Activated CD4-positive, alpha-beta memory T cell treated with anti-CD3 and anti-CD28 coated beads for 36 hours (primary cell): ENCODE data around the gene KIF26B. TPM values are rescaled to one million over a fixed set of nuclear protein-coding genes. Genes with fewer than 3 reads are reported as not detected.

Source experiments
- CTCF ChIA-PET: fragments of 350-600 bp; sonication (Branson Sonifier 250); formaldehyde crosslinking; loops from one replicate; lab custom pipeline; 2021; ENCODE audit warnings: antibody characterized with exemption, inconsistent platforms; lab: Charles Lee
- POLR2A ChIA-PET: fragments of 350-600 bp; sonication (Branson Sonifier 250); formaldehyde crosslinking; loops from one replicate; lab custom pipeline; 2021; ENCODE audit warnings: antibody characterized with exemption; lab: Charles Lee
- DNase-seq: peaks from one replicate; pipeline ENCODE4 v3.0.0-alpha.2; 2020
- H3K27ac Mint-ChIP-seq: one replicate; pipeline ENCODE4 v1.8.0; 2021; ENCODE audit warnings: mixed read lengths
- H3K27me3 Mint-ChIP-seq: one replicate; pipeline ENCODE4 v1.8.0; 2021; ENCODE audit warnings: mixed read lengths
- H3K36me3 Mint-ChIP-seq: one replicate; pipeline ENCODE4 v1.8.0; 2021; ENCODE audit warnings: mixed read lengths
- H3K4me1 Mint-ChIP-seq: one replicate; pipeline ENCODE4 v1.8.0; 2021; ENCODE audit warnings: low read depth, mixed read lengths
- H3K4me3 Mint-ChIP-seq: one replicate; pipeline ENCODE4 v1.8.0; 2021; ENCODE audit warnings: mild to moderate bottlenecking, mixed read lengths
- H3K9me3 Mint-ChIP-seq: one replicate; pipeline ENCODE4 v1.8.0; 2021; ENCODE audit warnings: mixed read lengths
- intact Hi-C: fragments of 100-400 bp; cut with micrococcal nuclease; formaldehyde crosslinking; loops from one replicate; pipeline ENCODE4 v1.15.1; 2023
- total RNA-seq, 2 experiments: library from RNA; stranded (reverse); gene quantifications; one replicate each; pipeline ENCODE4 v1.2.3, GENCODE V29; 2021

The KIF26B gene
- total RNA-seq, 2 experiments from 2014 or later = not detected

DNA sequence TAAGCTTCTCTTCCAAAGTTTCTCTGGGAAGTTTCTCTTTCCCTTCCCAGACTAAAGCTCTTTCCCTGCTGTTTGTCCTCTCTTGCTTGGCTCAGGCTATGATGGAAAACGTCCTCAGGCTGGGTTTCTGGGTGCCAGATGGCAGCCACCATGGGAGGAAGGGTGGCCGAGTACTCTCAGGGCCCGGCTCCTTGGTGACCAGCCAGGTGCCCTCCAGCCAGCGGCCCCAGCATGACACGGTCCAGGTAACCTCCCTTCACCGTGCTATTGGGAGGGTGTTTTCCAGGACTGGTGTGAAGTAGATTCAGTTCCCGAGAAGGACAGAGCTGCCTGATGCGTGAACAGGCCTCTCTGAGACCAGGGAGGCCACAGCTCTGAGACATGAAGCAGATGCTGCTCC lies 60.3 kb downstream of the KIF26B start:
- Mint-ChIP-seq H3K27ac (no peak overlapping the region), H3K4me1 (no peaks in the 10 kb centered on the region), H3K27me3 (no peaks in the 10 kb centered on the region), H3K36me3 (no peaks in the 10 kb centered on the region), H3K4me3 (no peak overlapping the region), H3K9me3 (no peaks in the 10 kb centered on the region)
- ChIA-PET POLR2A (no interaction called here), CTCF (no interaction called here)
- intact Hi-C loops = no loop called here
- DNase-seq = no peak

DNA sequence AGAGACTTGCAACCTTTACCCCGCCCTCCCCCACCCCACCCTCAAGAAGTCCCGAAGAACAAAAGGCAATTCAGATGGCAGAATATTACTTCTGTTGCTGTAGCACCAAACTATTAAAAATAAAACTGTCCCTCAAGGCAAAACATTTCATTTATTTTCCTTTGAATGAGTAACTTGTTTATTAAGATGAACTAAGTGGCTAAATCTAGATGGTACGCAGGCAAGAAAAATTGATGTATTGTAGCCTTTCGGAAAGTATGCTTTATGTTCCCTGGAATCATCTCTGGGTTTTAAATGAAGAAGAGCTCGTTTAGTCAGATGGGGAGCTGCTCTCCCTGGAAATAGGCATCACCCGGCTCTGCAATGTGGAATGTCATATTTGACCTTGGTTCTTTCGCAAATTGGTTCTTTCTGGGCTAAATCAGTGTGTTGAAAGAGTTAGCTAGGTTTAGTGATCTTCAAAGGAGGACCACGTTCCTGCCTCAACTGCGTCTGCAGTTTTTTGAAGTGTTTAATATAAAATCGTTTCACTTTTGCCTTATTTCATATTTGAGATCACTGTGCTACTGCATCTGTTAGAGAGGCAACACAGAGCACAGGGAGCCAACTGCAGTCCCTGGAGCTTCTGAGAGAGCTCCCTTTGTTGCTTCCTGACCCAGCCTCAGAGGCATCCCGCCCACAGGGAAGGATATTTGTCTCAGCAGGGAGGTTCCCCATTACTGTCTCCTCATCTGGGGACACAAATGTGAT lies 61.8 kb downstream of the KIF26B start:
- no peaks in the 10 kb centered on the region for H3K9me3 Mint-ChIP-seq
- ChIA-PET CTCF (interaction anchor here (0.5 kb wide), 1 partner anchor 53 kb away, joined by 3 read pairs; no protein-coding TSS in a partner anchor), POLR2A (no interaction called here)
- H3K4me3 Mint-ChIP-seq = no peak overlapping the region
- H3K36me3 Mint-ChIP-seq = no peaks in the 10 kb centered on the region
- H3K4me1 Mint-ChIP-seq = no peaks in the 10 kb centered on the region
- intact Hi-C loops = no loop called here
- H3K27ac Mint-ChIP-seq = no peak overlapping the region
- no peak for DNase-seq
- no peaks in the 10 kb centered on the region for H3K27me3 Mint-ChIP-seq

DNA sequence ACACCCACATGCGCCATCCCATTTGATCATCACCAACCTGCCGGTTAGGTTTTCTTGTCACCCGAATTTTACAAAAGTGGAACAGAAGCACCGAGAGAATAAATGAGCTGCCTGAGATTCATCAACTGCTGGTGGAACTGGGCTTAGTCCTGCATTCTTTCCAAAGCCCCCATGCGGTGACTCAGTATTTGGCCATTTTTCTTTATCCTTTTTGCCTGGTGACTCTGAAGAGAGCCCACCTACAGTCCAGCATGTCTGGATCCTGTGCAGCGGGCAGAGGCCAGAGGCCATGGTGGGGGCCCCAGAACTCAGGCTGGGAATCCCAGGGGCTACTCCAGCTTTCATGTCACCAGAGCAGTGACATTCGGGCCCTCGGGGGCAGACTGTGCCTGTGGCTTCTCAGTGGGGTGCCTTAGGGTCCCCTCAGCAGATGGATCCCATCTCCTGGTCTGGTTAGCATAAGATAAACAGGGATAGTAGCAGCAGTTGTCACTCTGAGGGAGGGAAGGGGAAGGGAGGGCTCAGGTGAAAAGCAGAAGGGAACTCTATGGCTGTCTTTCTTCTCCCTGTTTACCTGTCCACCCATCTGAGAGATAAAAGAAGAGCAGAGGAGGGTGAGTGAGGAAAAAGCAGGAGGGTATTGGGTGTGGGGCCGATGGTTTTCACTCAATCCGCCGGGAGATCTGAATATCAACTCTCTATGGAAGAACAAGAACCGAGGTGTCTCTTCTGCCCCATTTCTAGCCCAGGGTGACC lies 63.2 kb downstream of the KIF26B start:
- POLR2A ChIA-PET = no interaction called here
- intact Hi-C loops = no loop called here
- DNase-seq = no peak
- CTCF ChIA-PET = no interaction called here
- Mint-ChIP-seq H3K9me3 (no peaks in the 10 kb centered on the region), H3K36me3 (no peaks in the 10 kb centered on the region), H3K4me1 (no peaks in the 10 kb centered on the region), H3K27me3 (no peaks in the 10 kb centered on the region), H3K27ac (no peak overlapping the region), H3K4me3 (no peak overlapping the region)

DNA sequence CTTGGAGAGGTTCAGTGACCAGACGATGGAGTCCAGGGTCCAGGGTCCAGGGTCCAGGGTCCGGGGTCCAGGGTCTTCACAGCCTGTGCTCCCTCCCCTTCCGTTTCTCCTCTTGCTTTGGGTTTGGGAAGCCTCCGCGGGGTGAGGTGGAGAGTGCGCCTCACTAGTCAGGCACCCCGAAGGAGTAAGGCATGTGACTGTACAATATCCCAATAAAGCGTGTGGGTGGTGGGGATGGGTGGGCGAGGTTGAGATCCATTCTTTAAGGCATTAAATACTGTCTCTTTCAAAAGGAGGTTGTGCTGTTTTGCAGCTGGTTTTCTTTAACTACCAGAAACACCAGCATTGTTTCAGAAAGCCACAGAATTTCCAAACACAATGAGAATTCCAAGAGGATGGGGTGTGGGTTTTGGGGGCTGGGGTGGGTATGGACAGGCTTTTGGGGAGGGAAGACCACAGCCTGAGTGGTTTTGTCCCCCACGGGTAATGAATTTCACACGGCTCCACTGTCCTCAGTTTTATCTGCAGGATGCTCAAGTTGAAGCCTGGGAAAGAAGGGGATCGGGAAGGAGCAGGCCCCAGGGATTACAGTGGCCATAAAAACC lies 65.7 kb downstream of the KIF26B start:
- H3K36me3 Mint-ChIP-seq = no peaks in the 10 kb centered on the region
- H3K27ac Mint-ChIP-seq = no peak overlapping the region
- ChIA-PET POLR2A (no interaction called here), CTCF (no interaction called here)
- H3K4me1 Mint-ChIP-seq = no peaks in the 10 kb centered on the region
- DNase-seq = no peak
- H3K9me3 Mint-ChIP-seq = no peaks in the 10 kb centered on the region
- no peak overlapping the region for H3K4me3 Mint-ChIP-seq
- no peaks in the 10 kb centered on the region for H3K27me3 Mint-ChIP-seq
- intact Hi-C loops = no loop called here

DNA sequence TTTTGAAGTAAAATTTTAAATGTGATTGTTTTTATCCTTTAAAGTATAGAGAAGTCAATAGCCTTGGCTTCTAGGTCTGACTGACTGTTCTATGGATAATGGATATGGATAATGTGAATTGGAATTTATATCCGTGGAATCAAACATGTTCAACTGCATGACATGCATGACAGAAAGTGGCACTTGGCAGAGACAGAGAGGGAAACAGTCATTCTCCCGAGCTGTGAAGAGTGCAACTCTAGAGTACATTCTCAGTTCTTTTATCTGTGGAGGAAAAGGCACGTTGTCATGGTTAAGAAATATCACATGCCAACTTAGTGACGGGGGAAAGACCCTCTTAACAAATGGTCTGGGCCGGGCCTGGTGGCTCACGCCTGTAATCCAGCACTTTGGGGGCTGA lies 67.0 kb downstream of the KIF26B start:
- no peaks in the 10 kb centered on the region for H3K27me3 Mint-ChIP-seq
- H3K36me3 Mint-ChIP-seq = no peaks in the 10 kb centered on the region
- ChIA-PET POLR2A (no interaction called here), CTCF (no interaction called here)
- no peaks in the 10 kb centered on the region for H3K9me3 Mint-ChIP-seq
- H3K27ac Mint-ChIP-seq = no peak overlapping the region
- intact Hi-C loops = no loop called here
- no peak overlapping the region for H3K4me3 Mint-ChIP-seq
- DNase-seq = no peak
- no peaks in the 10 kb centered on the region for H3K4me1 Mint-ChIP-seq

DNA sequence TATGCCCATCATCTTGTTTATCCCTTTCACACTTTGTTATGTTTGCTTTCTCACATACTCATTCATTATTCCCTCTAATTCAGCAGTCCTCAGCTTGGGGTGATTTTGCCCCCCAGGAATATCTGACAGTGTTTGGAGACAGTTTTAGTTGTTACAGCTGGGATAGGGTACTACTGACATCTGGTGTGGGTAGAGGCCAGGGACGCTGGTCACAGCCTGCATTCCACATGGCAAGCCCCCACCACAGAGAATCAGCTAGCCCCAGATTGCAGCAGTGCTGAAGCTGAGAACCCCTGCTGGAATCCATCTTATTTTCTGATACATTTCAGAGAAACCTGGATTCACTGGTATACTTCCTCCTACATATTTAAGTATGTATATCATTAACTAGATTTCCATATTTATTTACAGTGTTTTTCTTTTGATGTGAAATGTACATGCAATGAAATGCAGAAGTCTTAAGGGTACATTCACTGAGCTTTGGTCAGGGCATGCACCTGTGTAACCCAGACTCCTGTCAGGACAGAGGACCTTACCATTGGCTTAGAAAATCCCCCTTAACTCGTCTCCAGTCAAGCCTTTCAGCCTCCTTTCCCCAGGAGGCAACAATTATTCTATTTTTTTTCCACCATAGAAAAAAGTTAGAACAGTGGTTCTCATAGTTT lies 68.3 kb downstream of the KIF26B start:
- ChIA-PET CTCF (no interaction called here), POLR2A (no interaction called here)
- Mint-ChIP-seq H3K4me3 (no peak overlapping the region), H3K27me3 (no peaks in the 10 kb centered on the region), H3K9me3 (no peaks in the 10 kb centered on the region), H3K36me3 (no peaks in the 10 kb centered on the region), H3K4me1 (no peaks in the 10 kb centered on the region), H3K27ac (no peak overlapping the region)
- intact Hi-C loops = no loop called here
- DNase-seq = no peak

DNA sequence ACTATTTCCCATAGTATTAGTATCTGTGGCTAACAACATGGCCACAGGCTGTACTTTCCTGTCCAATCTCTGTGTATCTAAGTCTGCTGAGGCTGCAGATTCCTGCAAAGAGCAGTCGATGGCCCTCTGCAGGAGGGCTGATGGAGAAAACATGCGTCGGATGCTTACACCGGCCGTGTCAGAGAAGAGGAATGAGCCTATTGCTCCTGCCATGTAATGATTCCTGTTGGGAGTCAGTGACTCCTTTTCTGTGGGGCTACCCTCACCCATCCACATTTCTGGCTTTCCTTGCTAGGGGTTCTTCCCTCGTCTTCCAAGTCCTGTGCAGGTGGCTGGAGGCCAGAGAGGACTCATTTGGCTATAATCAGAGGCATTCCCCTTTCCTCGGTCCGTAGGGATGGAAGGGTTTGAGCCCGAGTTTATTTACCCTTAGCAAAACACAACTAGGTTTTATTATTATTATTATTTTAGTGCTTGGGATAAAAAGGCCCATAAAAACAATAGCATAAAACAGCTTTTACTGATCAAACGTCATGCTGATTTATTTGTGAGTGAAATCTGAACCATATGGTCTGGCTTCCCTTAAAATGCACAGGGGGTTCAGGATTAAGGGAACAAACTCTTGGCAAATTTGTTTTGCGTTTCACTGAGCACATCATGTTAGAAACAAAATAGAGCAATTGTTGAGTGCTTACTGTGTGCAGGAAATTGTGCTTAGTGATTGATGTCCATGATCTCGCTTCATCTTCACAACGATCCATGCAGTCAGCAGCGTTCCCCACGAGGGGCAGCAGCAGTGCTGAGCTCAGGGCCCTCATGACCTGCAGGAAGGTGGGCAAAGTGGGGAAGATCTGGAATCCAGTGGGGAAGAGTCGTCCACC lies 70.8 kb downstream of the KIF26B start:
- no peaks in the 10 kb centered on the region for H3K36me3 Mint-ChIP-seq
- H3K27ac Mint-ChIP-seq = no peak overlapping the region
- intact Hi-C loops = no loop called here
- ChIA-PET POLR2A (interaction anchor here (1.0 kb wide), 1 partner anchor 15 kb away, joined by 3 read pairs; no protein-coding TSS in a partner anchor), CTCF (no interaction called here)
- no peaks in the 10 kb centered on the region for H3K27me3 Mint-ChIP-seq
- H3K4me1 Mint-ChIP-seq = no peaks in the 10 kb centered on the region
- DNase-seq = no peak
- H3K9me3 Mint-ChIP-seq = no peaks in the 10 kb centered on the region
- H3K4me3 Mint-ChIP-seq = no peak overlapping the region

DNA sequence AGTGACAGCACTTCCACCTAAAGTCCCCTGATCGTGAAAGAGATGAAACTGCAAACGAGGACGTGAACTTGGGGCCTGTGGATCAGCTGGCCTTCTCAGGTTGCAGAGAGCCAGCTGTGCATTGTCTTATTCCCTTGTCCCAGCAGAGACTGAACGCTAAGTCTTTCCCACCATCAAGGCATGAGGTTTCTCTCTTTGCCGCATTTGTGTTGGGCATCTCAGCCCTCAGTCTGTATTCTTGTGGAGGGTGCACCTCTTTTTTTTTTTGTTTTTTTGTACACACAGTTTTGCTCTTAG lies 71.4 kb downstream of the KIF26B start:
- DNase-seq = no peak
- POLR2A ChIA-PET = interaction anchor here (1.0 kb wide), 1 partner anchor 16 kb away, joined by 3 read pairs; no protein-coding TSS in a partner anchor
- H3K27ac Mint-ChIP-seq = no peak overlapping the region
- no peaks in the 10 kb centered on the region for H3K36me3 Mint-ChIP-seq
- CTCF ChIA-PET = no interaction called here
- H3K4me1 Mint-ChIP-seq = no peaks in the 10 kb centered on the region
- H3K27me3 Mint-ChIP-seq = no peaks in the 10 kb centered on the region
- no peak overlapping the region for H3K4me3 Mint-ChIP-seq
- H3K9me3 Mint-ChIP-seq = no peaks in the 10 kb centered on the region
- intact Hi-C loops = no loop called here

DNA sequence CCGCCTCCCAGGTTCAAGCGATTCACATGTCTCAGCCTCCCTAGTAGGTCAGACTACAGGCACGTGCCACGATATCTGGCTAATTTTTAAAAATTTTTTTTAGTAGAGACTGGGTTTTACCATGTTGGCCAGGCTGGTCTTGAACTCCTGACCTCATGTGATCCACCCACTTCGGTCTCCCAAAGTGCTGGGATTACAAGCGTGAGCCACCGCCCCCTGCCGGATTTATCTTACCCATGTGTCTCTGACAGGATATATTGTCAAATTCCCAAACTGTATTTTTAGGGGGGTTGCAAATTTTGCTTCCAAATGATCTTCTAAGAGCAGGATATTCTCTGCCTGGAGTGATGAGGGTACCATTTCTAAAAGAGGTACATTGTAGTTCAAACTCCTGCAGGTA lies 74.3 kb downstream of the KIF26B start:
- no peaks in the 10 kb centered on the region for H3K36me3 Mint-ChIP-seq
- DNase-seq = no peak
- intact Hi-C loops = no loop called here
- ChIA-PET POLR2A (no interaction called here), CTCF (no interaction called here)
- no peak overlapping the region for H3K27ac Mint-ChIP-seq
- no peaks in the 10 kb centered on the region for H3K27me3 Mint-ChIP-seq
- no peaks in the 10 kb centered on the region for H3K4me1 Mint-ChIP-seq
- no peak overlapping the region for H3K4me3 Mint-ChIP-seq
- H3K9me3 Mint-ChIP-seq = no peaks in the 10 kb centered on the region

DNA sequence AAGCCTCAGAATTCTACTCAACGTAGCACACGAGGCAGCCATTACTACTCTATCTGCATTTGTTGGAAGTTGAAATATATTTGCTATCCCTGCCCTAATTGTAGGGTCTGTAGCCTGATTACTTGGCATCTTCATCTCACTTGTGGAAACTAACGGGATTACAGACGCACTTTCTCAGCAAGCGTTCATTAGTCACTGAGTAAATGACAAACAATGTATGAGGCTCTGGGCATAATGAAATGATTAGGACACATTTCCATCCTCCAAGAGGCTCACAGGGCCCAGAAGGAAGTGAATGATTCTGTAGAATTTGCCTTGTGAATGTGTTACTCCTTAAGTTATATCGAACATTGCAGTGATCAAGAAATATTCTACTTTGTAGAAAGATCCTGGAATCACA lies 78.1 kb downstream of the KIF26B start:
- ChIA-PET CTCF (no interaction called here), POLR2A (no interaction called here)
- intact Hi-C loops = no loop called here
- Mint-ChIP-seq H3K4me3 (no peak overlapping the region), H3K4me1 (no peaks in the 10 kb centered on the region), H3K9me3 (no peaks in the 10 kb centered on the region), H3K27ac (no peak overlapping the region), H3K27me3 (no peaks in the 10 kb centered on the region), H3K36me3 (no peaks in the 10 kb centered on the region)
- no peak for DNase-seq

DNA sequence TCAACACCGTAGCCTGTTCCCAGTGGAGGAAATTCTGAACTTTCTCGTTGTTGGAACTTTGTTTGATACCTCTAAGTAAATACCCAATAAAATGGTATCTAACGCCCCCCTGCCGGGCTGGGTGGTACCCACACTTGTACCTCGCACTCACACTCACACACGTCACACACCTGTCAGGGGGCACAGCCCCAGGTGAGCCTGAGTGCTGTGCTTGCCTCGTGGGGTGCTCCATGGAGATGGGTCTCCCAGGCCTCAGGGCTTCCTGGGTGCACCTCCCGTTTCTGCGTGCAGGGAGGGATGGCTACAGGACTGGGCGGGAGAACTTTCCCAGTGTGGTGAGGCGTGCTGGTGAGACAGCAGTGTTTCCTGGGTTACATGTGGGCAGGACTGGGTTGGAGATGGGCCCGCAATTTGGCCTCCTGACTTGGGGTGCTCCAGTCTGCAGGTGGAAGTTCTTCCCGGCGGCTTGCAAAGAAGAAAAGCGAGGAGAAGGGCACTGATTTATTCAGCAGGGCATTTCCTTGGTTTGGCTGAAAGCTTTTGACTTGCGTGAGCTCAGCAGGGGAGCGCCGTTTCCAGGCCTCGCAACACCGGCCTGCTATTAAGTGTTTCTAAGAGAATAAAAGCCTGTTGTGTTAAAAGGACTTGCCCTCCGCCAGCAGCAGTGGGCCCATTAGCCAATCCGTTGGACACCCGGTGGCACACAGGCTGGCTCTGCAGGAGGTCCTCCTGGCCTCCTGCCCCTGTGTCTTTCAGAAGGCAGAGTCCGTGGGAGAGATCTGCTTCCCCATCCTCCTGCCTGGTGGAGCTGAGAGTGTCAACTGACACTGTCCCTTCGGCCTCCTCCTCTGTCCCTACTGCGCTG lies 79.7 kb downstream of the KIF26B start:
- H3K27me3 Mint-ChIP-seq = no peaks in the 10 kb centered on the region
- H3K4me1 Mint-ChIP-seq = no peaks in the 10 kb centered on the region
- H3K4me3 Mint-ChIP-seq = no peak overlapping the region
- intact Hi-C loops = no loop called here
- H3K27ac Mint-ChIP-seq = no peak overlapping the region
- ChIA-PET CTCF (no interaction called here), POLR2A (no interaction called here)
- H3K36me3 Mint-ChIP-seq = no peaks in the 10 kb centered on the region
- no peak for DNase-seq
- no peaks in the 10 kb centered on the region for H3K9me3 Mint-ChIP-seq
